ENCODE results near the gene NECAP2.
"Not testable (repeated sequence)": the region's sequence is repeated elsewhere in the genome, so short reads cannot be mapped to it uniquely, and the experiment has no call there.

Gene NECAP2

GRCh38 chr1:16461681-16462080 is 21.2 kb downstream of the NECAP2 start:
- no peak for DNase-seq (ENCODE audit: low read depth)

GRCh38 chr1:16462773-16463330 is 22.3 kb downstream of the NECAP2 start:
- DNase-seq (ENCODE audit: low read depth) = no peak

- DNase-seq (ENCODE audit: low read depth) = no peak
Observed at GRCh38 chr1:16464917-16465625, 24.5 kb downstream of the NECAP2 start.

- no peak for DNase-seq (ENCODE audit: low read depth)
Observed at GRCh38 chr1:16468558-16468957, 28.0 kb downstream of the NECAP2 start.

GRCh38 chr1:16474166-16474800 is 33.8 kb downstream of the NECAP2 start:
- DNase-seq (ENCODE audit: low read depth) = no peak

GRCh38 chr1:16474891-16475290 is 34.4 kb downstream of the NECAP2 start:
- not testable (repeated sequence) for DNase-seq (ENCODE audit: low read depth)

- DNase-seq (ENCODE audit: low read depth) = not testable (repeated sequence)
Observed at GRCh38 chr1:16475771-16476770, 35.5 kb downstream of the NECAP2 start.

- DNase-seq (ENCODE audit: low read depth) = no peak
Observed at GRCh38 chr1:16478091-16478490, 37.6 kb downstream of the NECAP2 start.

GRCh38 chr1:16483146-16483545 is 42.6 kb downstream of the NECAP2 start:
- not testable (repeated sequence) for DNase-seq (ENCODE audit: low read depth)

GRCh38 chr1:16483639-16484500 is 43.3 kb downstream of the NECAP2 start:
- DNase-seq (ENCODE audit: low read depth) = not testable (repeated sequence)

- DNase-seq (ENCODE audit: low read depth) = no peak
Observed at GRCh38 chr1:16484501-16484835, 43.9 kb downstream of the NECAP2 start.

- DNase-seq (ENCODE audit: low read depth) = no peak
Observed at GRCh38 chr1:16484931-16485330, 44.4 kb downstream of the NECAP2 start.

- DNase-seq (ENCODE audit: low read depth) = not testable (repeated sequence)
Observed at GRCh38 chr1:16486316-16486715, 45.8 kb downstream of the NECAP2 start.

- not testable (repeated sequence) for DNase-seq (ENCODE audit: low read depth)
Observed at GRCh38 chr1:16487011-16487410, 46.5 kb downstream of the NECAP2 start.

- DNase-seq (ENCODE audit: low read depth) = not testable (repeated sequence)
Observed at GRCh38 chr1:16489195-16489880, 48.8 kb downstream of the NECAP2 start.

GRCh38 chr1:16491056-16491675 is 50.6 kb downstream of the NECAP2 start:
- DNase-seq (ENCODE audit: low read depth) = no peak

GRCh38 chr1:16492937-16493336 is 52.4 kb downstream of the NECAP2 start:
- not testable (repeated sequence) for DNase-seq (ENCODE audit: low read depth)

- not testable (repeated sequence) for DNase-seq (ENCODE audit: low read depth)
Observed at GRCh38 chr1:16493731-16494130, 53.2 kb downstream of the NECAP2 start.

GRCh38 chr1:16497474-16497904 is 57.0 kb downstream of the NECAP2 start:
- DNase-seq (ENCODE audit: low read depth) = not testable (repeated sequence)

- DNase-seq (ENCODE audit: low read depth) = not testable (repeated sequence)
Observed at GRCh38 chr1:16498047-16498446, 57.5 kb downstream of the NECAP2 start.

Measured in activated T-cell treated with anti-CD3 and anti-CD28 coated beads for 24 hours (primary cell).